WTC11 (cell line): Measurements from ENCODE around the gene NTN3. TPM values are rescaled to one million over a fixed set of nuclear protein-coding genes. Genes with fewer than 3 reads are reported as not detected.

Experiments used
- ATAC-seq: fragments of 200-7000 bp; cut with Tn5 transposase; 2 replicates; pipeline ENCODE4 v1.10.0; 2021; ENCODE audit warnings: mild to moderate bottlenecking, moderate library complexity
- CTCF ChIA-PET: fragments of 300-600 bp; sonication (Branson Sonifier 250); formaldehyde crosslinking; loops from one replicate; lab custom pipeline; 2021; ENCODE audit warnings: antibody characterized with exemption; lab: Charles Lee
- POLR2A ChIA-PET: fragments of 350-600 bp; sonication (Branson Sonifier 250); formaldehyde crosslinking; loops from one replicate; lab custom pipeline; 2021; ENCODE audit warnings: antibody characterized with exemption; lab: Charles Lee
- DNase-seq: peaks from one replicate; pipeline ENCODE4 v3.0.0; 2021; ENCODE audit warnings: low spot score
- H3K27ac Mint-ChIP-seq: 2 replicates; pipeline ENCODE4 v1.8.0; 2021; ENCODE audit warnings: mixed read lengths
- H3K27me3 Mint-ChIP-seq: 2 replicates; pipeline ENCODE4 v1.8.0; 2021; ENCODE audit warnings: low read depth, mild to moderate bottlenecking, moderate library complexity, mixed read lengths
- H3K36me3 Mint-ChIP-seq: 2 replicates; pipeline ENCODE4 v1.8.0; 2021; ENCODE audit warnings: mixed read lengths
- H3K4me1 Mint-ChIP-seq: 2 replicates; pipeline ENCODE4 v1.8.0; 2022; ENCODE audit warnings: mixed read lengths
- H3K4me3 Mint-ChIP-seq: 2 replicates; pipeline ENCODE4 v1.8.0; 2021; ENCODE audit warnings: mild to moderate bottlenecking, moderate library complexity, mixed read lengths
- H3K9me3 Mint-ChIP-seq: 2 replicates; pipeline ENCODE4 v1.8.0; 2021; ENCODE audit warnings: mixed read lengths
- AFF4 ChIP-seq: sonication (generic); formaldehyde crosslinking; IDR thresholded peaks from 2 replicates; pipeline ENCODE4 v1.8.1; 2023; ENCODE audit warnings: mild to moderate bottlenecking, missing genetic modification reagents, borderline replicate concordance
- ATF1 ChIP-seq: sonication (generic); formaldehyde crosslinking; IDR thresholded peaks from 2 replicates; pipeline ENCODE4 v1.8.1; 2023; ENCODE audit warnings: mild to moderate bottlenecking, moderate library complexity, missing genetic modification reagents
- ATF3 ChIP-seq: sonication (generic); formaldehyde crosslinking; conservative IDR thresholded peaks from 2 replicates; pipeline ENCODE4 v1.8.1; 2022; ENCODE audit warnings: mild to moderate bottlenecking, missing genetic modification reagents
- ATF6 ChIP-seq: sonication (generic); formaldehyde crosslinking; IDR thresholded peaks from 2 replicates; pipeline ENCODE4 v1.8.1; 2023; ENCODE audit warnings: mild to moderate bottlenecking, missing genetic modification reagents
- FOXJ3 ChIP-seq: sonication (generic); formaldehyde crosslinking; IDR thresholded peaks from 2 replicates; pipeline ENCODE4 v1.9.0; 2021; ENCODE audit warnings: missing genetic modification reagents, mild to moderate bottlenecking, borderline replicate concordance
- IRF2 ChIP-seq: sonication (generic); formaldehyde crosslinking; IDR thresholded peaks from 2 replicates; pipeline ENCODE4 v1.8.0; 2022; ENCODE audit warnings: low read depth, missing genetic modification reagents, borderline replicate concordance
- MXD4 ChIP-seq: fragments of 250-450 bp; sonication (Bioruptor Pico); IDR thresholded peaks from 2 replicates; pipeline ENCODE4 v1.8.0; 2021; ENCODE audit warnings: mild to moderate bottlenecking, moderate library complexity, borderline replicate concordance
- MYBL2 ChIP-seq: sonication (generic); formaldehyde crosslinking; IDR thresholded peaks from 2 replicates; pipeline ENCODE4 v1.8.1; 2023; ENCODE audit warnings: mild to moderate bottlenecking, moderate library complexity, missing genetic modification reagents
- NFATC4 ChIP-seq: fragments of 250-450 bp; sonication (Bioruptor Pico); IDR thresholded peaks from 2 replicates; pipeline ENCODE4 v1.9.0; 2021; ENCODE audit warnings: mild to moderate bottlenecking
- NR2C2 ChIP-seq: sonication (generic); formaldehyde crosslinking; IDR thresholded peaks from 2 replicates; pipeline ENCODE4 v1.8.0; 2022; ENCODE audit warnings: mild to moderate bottlenecking, missing genetic modification reagents
- RORB ChIP-seq: fragments of 250-450 bp; sonication (Bioruptor Pico); IDR thresholded peaks from 2 replicates; pipeline ENCODE4 v1.9.0; 2021; ENCODE audit warnings: mild to moderate bottlenecking
- TEAD4 ChIP-seq: sonication (generic); formaldehyde crosslinking; IDR thresholded peaks from 2 replicates; pipeline ENCODE4 v1.8.0; 2022; ENCODE audit warnings: mild to moderate bottlenecking, missing genetic modification reagents
- ZNF138 ChIP-seq: sonication (generic); formaldehyde crosslinking; conservative IDR thresholded peaks from 2 replicates; pipeline ENCODE4 v1.8.1; 2022; ENCODE audit warnings: mild to moderate bottlenecking, moderate library complexity, missing genetic modification reagents
- ZNF219 ChIP-seq: sonication (generic); formaldehyde crosslinking; IDR thresholded peaks from 2 replicates; pipeline ENCODE4 v1.8.0; 2023; ENCODE audit warnings: missing genetic modification reagents, mild to moderate bottlenecking, borderline replicate concordance
- ZNF317 ChIP-seq: sonication (generic); formaldehyde crosslinking; IDR thresholded peaks from 2 replicates; pipeline ENCODE4 v1.8.1; 2023; ENCODE audit warnings: low read depth, mild to moderate bottlenecking, moderate library complexity, missing genetic modification reagents, borderline replicate concordance
- ZNF416 ChIP-seq: fragments of 250-450 bp; sonication (Bioruptor Pico); IDR thresholded peaks from 2 replicates; pipeline ENCODE4 v1.9.0; 2021; ENCODE audit warnings: mild to moderate bottlenecking, inconsistent platforms
- ZNF423 ChIP-seq: fragments of 250-450 bp; sonication (Bioruptor Pico); IDR thresholded peaks from 2 replicates; pipeline ENCODE4 v2.1.2; 2022; ENCODE audit warnings: mild to moderate bottlenecking, moderate library complexity
- ZNF671 ChIP-seq: fragments of 250-450 bp; sonication (Bioruptor Pico); IDR thresholded peaks from 2 replicates; pipeline ENCODE4 v1.8.0; 2021; ENCODE audit warnings: mild to moderate bottlenecking
- total RNA-seq: library from RNA; stranded (reverse); gene quantifications from 3 replicates; pipeline ENCODE4 v1.2.3, GENCODE V29; 2021
- TF ChIP-seq, protein P1 (sequence below): sonication (generic); formaldehyde crosslinking; IDR thresholded peaks from 2 replicates; pipeline ENCODE4 v1.8.1; 2023; ENCODE audit warnings: mild to moderate bottlenecking, moderate library complexity, missing genetic modification reagents
- TF ChIP-seq, protein P2 (sequence below): fragments of 250-450 bp; sonication (Bioruptor Pico); IDR thresholded peaks from 2 replicates; pipeline ENCODE4 v1.8.0; 2021; ENCODE audit warnings: mild to moderate bottlenecking
- TF ChIP-seq, protein P3 (sequence below): fragments of 250-450 bp; sonication (Bioruptor Pico); IDR thresholded peaks from 2 replicates; pipeline ENCODE4 v1.9.0; 2021; ENCODE audit warnings: mild to moderate bottlenecking

Gene NTN3
- total RNA-seq, 1 experiment from 2014 or later: 0.92 TPM

GRCh38 chr16:2492292-2492691 lies 21.2 kb downstream of the NTN3 start:
- ChIA-PET POLR2A (no interaction called here), CTCF (interaction anchor here (1.5 kb wide), 1 partner anchor 9 kb away, joined by 9 read pairs; no protein-coding TSS in a partner anchor)
- no peaks in the 10 kb centered on the region for H3K9me3 Mint-ChIP-seq
- TF ChIP-seq RORB (CRISPR knock-in tag): no peak
- no peak for TF ChIP-seq ZNF317 (CRISPR knock-in tag)
- TF ChIP-seq ATF3 (CRISPR knock-in tag): no peak
- no peak for TF ChIP-seq FOXJ3 (CRISPR knock-in tag)
- no peak for TF ChIP-seq IRF2 (CRISPR knock-in tag)
- TF ChIP-seq, protein P1, sequence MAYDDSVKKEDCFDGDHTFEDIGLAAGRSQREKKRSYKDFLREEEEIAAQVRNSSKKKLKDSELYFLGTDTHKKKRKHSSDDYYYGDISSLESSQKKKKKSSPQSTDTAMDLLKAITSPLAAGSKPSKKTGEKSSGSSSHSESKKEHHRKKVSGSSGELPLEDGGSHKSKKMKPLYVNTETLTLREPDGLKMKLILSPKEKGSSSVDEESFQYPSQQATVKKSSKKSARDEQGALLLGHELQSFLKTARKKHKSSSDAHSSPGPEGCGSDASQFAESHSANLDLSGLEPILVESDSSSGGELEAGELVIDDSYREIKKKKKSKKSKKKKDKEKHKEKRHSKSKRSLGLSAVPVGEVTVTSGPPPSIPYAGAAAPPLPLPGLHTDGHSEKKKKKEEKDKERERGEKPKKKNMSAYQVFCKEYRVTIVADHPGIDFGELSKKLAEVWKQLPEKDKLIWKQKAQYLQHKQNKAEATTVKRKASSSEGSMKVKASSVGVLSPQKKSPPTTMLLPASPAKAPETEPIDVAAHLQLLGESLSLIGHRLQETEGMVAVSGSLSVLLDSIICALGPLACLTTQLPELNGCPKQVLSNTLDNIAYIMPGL (CRISPR knock-in tag): no peak
- H3K27ac Mint-ChIP-seq: no peak overlapping the region
- DNase-seq (no peak), ATAC-seq (no peak)
- H3K36me3 Mint-ChIP-seq: no peaks in the 10 kb centered on the region; the same call in 1 of the 2 replicates
- H3K4me3 Mint-ChIP-seq: no peak overlapping the region
- 0 out of 2 replicates have a peak, but pooled peaks cover under 1% of the 10 kb centered on the region for H3K4me1 Mint-ChIP-seq
- H3K27me3 Mint-ChIP-seq: no peaks in the 10 kb centered on the region

- ChIA-PET CTCF (no interaction called here), POLR2A (no interaction called here)
- no peak for DNase-seq
Measured at GRCh38 chr16:2493605-2494004, 22.5 kb downstream of the NTN3 start.

More at GRCh38 chr16:2493605-2494004, 22.5 kb downstream of the NTN3 start:
- H3K9me3 Mint-ChIP-seq: no peaks in the 10 kb centered on the region
- H3K27me3 Mint-ChIP-seq: no peaks in the 10 kb centered on the region
- peaks cover 5% of the 10 kb centered on the region for H3K36me3 Mint-ChIP-seq
- no peak overlapping the region for H3K4me3 Mint-ChIP-seq
- TF ChIP-seq ATF6 (CRISPR knock-in tag) (no peak), NFATC4 (CRISPR knock-in tag) (no peak), MYBL2 (CRISPR knock-in tag) (no peak), MXD4 (CRISPR knock-in tag) (no peak), RORB (CRISPR knock-in tag) (no peak), ATF1 (CRISPR knock-in tag) (no peak), ZNF423 (no peak), AFF4 (no peak), ZNF219 (CRISPR knock-in tag) (no peak), ZNF671 (CRISPR knock-in tag) (no peak), ZNF416 (CRISPR knock-in tag) (no peak), TEAD4 (CRISPR knock-in tag) (no peak), NR2C2 (CRISPR knock-in tag) (no peak), ZNF138 (CRISPR knock-in tag) (no peak)
- TF ChIP-seq, protein P2, sequence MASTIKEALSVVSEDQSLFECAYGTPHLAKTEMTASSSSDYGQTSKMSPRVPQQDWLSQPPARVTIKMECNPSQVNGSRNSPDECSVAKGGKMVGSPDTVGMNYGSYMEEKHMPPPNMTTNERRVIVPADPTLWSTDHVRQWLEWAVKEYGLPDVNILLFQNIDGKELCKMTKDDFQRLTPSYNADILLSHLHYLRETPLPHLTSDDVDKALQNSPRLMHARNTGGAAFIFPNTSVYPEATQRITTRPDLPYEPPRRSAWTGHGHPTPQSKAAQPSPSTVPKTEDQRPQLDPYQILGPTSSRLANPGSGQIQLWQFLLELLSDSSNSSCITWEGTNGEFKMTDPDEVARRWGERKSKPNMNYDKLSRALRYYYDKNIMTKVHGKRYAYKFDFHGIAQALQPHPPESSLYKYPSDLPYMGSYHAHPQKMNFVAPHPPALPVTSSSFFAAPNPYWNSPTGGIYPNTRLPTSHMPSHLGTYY: no peak
- TF ChIP-seq, protein P3, sequence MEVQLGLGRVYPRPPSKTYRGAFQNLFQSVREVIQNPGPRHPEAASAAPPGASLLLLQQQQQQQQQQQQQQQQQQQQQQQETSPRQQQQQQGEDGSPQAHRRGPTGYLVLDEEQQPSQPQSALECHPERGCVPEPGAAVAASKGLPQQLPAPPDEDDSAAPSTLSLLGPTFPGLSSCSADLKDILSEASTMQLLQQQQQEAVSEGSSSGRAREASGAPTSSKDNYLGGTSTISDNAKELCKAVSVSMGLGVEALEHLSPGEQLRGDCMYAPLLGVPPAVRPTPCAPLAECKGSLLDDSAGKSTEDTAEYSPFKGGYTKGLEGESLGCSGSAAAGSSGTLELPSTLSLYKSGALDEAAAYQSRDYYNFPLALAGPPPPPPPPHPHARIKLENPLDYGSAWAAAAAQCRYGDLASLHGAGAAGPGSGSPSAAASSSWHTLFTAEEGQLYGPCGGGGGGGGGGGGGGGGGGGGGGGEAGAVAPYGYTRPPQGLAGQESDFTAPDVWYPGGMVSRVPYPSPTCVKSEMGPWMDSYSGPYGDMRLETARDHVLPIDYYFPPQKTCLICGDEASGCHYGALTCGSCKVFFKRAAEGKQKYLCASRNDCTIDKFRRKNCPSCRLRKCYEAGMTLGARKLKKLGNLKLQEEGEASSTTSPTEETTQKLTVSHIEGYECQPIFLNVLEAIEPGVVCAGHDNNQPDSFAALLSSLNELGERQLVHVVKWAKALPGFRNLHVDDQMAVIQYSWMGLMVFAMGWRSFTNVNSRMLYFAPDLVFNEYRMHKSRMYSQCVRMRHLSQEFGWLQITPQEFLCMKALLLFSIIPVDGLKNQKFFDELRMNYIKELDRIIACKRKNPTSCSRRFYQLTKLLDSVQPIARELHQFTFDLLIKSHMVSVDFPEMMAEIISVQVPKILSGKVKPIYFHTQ (CRISPR knock-in tag): no peak
- TF ChIP-seq, all 79 proteins: peak for 0
- ATAC-seq: no peak
- Mint-ChIP-seq H3K27ac (no peak overlapping the region), H3K4me1 (no peaks in the 10 kb centered on the region)
